ENCODE data around the gene MAST4. TPM values are rescaled to one million over a fixed set of nuclear protein-coding genes. Genes with fewer than 3 reads are reported as not detected.

Gene MAST4
- total and polyA plus RNA-seq, 12 donors: 29.6 to 93.3 (median 76.6) TPM

DNA sequence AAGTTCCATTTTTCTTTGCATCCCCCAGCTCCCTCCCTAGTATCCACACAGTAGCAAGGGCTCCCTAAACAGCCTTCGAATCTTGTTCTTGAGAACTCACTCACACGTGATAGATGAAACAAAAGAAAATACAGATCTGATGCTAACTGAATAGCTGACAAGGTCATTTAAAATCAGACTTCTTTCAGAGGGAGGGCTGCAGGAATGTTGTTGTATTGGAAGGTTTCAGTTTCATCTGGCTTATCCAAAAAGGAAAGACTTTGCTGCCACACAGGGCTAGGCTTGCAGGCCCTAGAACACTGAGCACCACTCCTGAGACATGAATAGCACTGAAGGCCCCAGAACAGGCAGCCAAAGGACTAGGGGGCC lies 597.2 kb downstream of the MAST4 start:
- intact Hi-C loops (cut with DNase I): no loop called here
- Histone ChIP-seq H3K27me3 (no peaks in the 10 kb centered on the region), H3K9me3 (no peaks in the 10 kb centered on the region), H3K36me3 (no peaks in the 10 kb centered on the region), H3K4me3 (peak overlapping the region in 1 of 10 donors; percentile 7), H3K4me1 (peaks cover 0 to 74% (median 8%) of the 10 kb centered on the region in 9 donors), H3K27ac (peak overlapping the region in 1 of 10 donors; percentile 78)
- WGBS, 2 donors: 69 to 95% methylated on average over 2 of the region's 2 CpGs
- DNase-seq (no peak), ATAC-seq (peak in 1 of 8 donors; percentile 14)
- TF ChIP-seq, protein P1, sequence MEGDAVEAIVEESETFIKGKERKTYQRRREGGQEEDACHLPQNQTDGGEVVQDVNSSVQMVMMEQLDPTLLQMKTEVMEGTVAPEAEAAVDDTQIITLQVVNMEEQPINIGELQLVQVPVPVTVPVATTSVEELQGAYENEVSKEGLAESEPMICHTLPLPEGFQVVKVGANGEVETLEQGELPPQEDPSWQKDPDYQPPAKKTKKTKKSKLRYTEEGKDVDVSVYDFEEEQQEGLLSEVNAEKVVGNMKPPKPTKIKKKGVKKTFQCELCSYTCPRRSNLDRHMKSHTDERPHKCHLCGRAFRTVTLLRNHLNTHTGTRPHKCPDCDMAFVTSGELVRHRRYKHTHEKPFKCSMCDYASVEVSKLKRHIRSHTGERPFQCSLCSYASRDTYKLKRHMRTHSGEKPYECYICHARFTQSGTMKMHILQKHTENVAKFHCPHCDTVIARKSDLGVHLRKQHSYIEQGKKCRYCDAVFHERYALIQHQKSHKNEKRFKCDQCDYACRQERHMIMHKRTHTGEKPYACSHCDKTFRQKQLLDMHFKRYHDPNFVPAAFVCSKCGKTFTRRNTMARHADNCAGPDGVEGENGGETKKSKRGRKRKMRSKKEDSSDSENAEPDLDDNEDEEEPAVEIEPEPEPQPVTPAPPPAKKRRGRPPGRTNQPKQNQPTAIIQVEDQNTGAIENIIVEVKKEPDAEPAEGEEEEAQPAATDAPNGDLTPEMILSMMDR (IDR thresholded peaks at IDR 0.05): no peak

GRCh38 chr5:67194166-67194565 lies 598.0 kb downstream of the MAST4 start:
- no peaks in the 10 kb centered on the region for H3K9me3 ChIP-seq
- DNase-seq: no peak
- H3K4me3 ChIP-seq: no peak overlapping the region
- H3K27me3 ChIP-seq: no peaks in the 10 kb centered on the region
- intact Hi-C loops (cut with DNase I): no loop called here
- no peak for ATAC-seq
- no peaks in the 10 kb centered on the region for H3K36me3 ChIP-seq
- TF ChIP-seq, protein P1 (IDR thresholded peaks at IDR 0.05): no peak
- WGBS, 2 donors: 94 to 95% methylated on average over 3 of the region's 3 CpGs
- H3K27ac ChIP-seq: peak overlapping the region in 2 of 10 donors; percentile 26 to 78
- H3K4me1 ChIP-seq: peaks cover 0 to 70% (median 8%) of the 10 kb centered on the region in 9 donors

GRCh38 chr5:67195406-67196275 lies 599.4 kb downstream of the MAST4 start:
- ATAC-seq (no peak), DNase-seq (no peak)
- H3K27me3 ChIP-seq: no peaks in the 10 kb centered on the region
- no peaks in the 10 kb centered on the region for H3K9me3 ChIP-seq
- H3K27ac ChIP-seq: peak overlapping the region in 2 of 10 donors; percentile 15 to 78
- 91 to 94% methylated on average over 7 of the region's 7 CpGs for WGBS, 2 donors
- peak overlapping the region in 2 of 10 donors; percentile 8 to 35 for H3K4me3 ChIP-seq
- intact Hi-C loops (cut with DNase I): no loop called here
- no peaks in the 10 kb centered on the region for H3K36me3 ChIP-seq
- peaks cover 0 to 70% (median 8%) of the 10 kb centered on the region in 9 donors for H3K4me1 ChIP-seq
- TF ChIP-seq, protein P1 (IDR thresholded peaks at IDR 0.05): no peak

- H3K4me3 ChIP-seq: peak within 1 kb of the TSS in 2 of 10 donors; percentile 8 to 35
- H3K36me3 ChIP-seq: no peaks in the 10 kb centered on the region
- DNase-seq (peak in 1 of 2 donors; percentile 37), ATAC-seq (peak in 7 of 8 donors; percentile 49 to 76 (median 67))
- TF ChIP-seq, protein P1 (IDR thresholded peaks at IDR 0.05): no peak
- H3K27ac ChIP-seq: peak within 1 kb of the TSS in 1 of 10 donors; percentile 78
- peaks cover 0 to 65% (median 8%) of the 10 kb centered on the region in 9 donors for H3K4me1 ChIP-seq
- WGBS, 2 donors: 47 to 49% methylated on average over 5 of the region's 5 CpGs
- intact Hi-C loops (cut with DNase I): no loop called here
- H3K27me3 ChIP-seq: no peaks in the 10 kb centered on the region
- H3K9me3 ChIP-seq: peaks cover 0 to 8% (median 0%) of the 10 kb centered on the region in 11 donors
Measured at GRCh38 chr5:67196537-67197059, 600.4 kb downstream of the MAST4 start, which contains the start of gene CD180. CD180 (minus strand) TSS chr5:67196799; CDS start chr5:67196641, 158 bp downstream.
